Fibroblast of pulmonary artery (primary cell): Measurements from ENCODE around the gene DIRAS2.

Experiments used
- DNase-seq: peaks from one replicate; pipeline ENCODE4 v3.0.0-alpha.2; 2010; ENCODE audit warnings: low read depth
- H3K4me3 ChIP-seq: replicated peaks from 2 replicates; pipeline ENCODE4 v1.5.1; 2011; ENCODE audit warnings: low read depth, mild to moderate bottlenecking, control low read depth, low read length, moderate library complexity
- TF ChIP-seq, protein P1 (sequence below): IDR thresholded peaks from 2 replicates; pipeline ENCODE4 v1.5.1; 2011; ENCODE audit warnings: mild to moderate bottlenecking, control low read depth, low read length, inconsistent platforms; ENCODE audit errors: missing control alignments

The DIRAS2 gene

DNA sequence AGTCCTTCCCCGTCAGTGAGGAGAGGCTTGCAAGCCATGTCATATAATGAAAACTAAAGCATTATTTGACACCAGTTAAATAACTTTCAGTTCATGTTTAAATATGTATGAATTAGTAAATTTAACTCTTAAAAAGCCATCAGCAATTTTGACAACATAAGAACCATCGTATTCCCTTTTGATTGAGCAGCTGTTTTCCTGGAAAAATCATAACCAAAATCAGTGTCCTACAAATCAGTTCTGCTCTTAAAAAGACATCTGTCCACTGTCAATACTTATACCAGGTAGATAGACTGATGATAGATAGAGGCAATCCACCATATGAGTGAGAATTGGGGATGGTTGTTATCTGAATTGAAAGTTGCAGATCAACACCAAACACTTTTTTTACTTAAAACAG is 2.3 kb downstream of the DIRAS2 start:
- TF ChIP-seq, protein P1, sequence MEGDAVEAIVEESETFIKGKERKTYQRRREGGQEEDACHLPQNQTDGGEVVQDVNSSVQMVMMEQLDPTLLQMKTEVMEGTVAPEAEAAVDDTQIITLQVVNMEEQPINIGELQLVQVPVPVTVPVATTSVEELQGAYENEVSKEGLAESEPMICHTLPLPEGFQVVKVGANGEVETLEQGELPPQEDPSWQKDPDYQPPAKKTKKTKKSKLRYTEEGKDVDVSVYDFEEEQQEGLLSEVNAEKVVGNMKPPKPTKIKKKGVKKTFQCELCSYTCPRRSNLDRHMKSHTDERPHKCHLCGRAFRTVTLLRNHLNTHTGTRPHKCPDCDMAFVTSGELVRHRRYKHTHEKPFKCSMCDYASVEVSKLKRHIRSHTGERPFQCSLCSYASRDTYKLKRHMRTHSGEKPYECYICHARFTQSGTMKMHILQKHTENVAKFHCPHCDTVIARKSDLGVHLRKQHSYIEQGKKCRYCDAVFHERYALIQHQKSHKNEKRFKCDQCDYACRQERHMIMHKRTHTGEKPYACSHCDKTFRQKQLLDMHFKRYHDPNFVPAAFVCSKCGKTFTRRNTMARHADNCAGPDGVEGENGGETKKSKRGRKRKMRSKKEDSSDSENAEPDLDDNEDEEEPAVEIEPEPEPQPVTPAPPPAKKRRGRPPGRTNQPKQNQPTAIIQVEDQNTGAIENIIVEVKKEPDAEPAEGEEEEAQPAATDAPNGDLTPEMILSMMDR, result no peak
- H3K4me3 ChIP-seq, result no peak overlapping the region
- DNase-seq, result no peak

DNA sequence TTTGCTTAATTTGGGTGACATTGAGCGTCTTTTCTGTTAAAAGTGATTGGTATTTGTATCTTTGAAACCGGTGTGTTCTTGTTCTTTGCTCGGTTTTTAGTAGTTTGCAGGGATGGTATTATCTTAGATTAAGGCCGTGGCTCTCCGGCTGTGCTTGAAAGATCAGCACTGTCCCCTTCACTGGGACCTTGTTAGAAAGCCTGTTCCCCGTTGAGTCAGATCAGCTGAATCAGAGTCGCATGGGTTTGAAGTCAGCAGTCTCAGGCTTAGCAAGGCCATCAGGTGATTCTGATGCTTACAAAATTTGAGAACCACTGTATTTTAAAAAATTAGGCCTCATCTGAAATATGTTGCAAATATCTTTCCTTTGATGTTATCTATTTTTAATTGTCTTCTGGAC is 5.0 kb downstream of the DIRAS2 start:
- H3K4me3 ChIP-seq, result no peak overlapping the region
- DNase-seq, result no peak
- TF ChIP-seq, protein P1, result no peak

DNA sequence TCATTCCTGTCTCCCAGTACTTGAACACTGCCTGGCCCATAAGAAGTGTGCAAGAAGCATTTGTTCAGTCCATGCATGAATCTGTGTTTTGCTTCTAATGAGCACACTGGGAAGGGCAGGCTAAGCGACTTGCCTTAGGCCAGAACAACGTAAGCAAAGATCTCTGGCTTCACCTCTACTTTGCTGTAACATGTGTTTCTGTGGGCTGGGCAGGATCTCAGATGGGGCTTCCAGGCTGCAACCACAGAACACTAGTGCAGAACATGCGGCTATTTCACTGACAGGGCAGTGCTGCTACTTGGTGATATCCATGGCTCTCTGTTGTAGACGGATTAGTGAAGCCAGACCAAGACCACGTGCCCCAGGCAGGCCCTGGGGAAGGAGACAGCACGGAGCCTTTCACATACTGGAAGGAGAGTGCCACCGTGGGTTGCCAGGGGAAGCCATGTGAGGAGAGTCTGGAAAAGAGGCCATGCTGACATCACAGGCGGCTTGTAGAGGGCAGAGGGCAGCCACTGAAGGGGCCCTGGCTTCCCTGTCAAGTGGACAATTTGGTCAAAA is 9.9 kb downstream of the DIRAS2 start:
- no peak for DNase-seq
- H3K4me3 ChIP-seq, result no peak overlapping the region
- TF ChIP-seq, protein P1, result no peak

DNA sequence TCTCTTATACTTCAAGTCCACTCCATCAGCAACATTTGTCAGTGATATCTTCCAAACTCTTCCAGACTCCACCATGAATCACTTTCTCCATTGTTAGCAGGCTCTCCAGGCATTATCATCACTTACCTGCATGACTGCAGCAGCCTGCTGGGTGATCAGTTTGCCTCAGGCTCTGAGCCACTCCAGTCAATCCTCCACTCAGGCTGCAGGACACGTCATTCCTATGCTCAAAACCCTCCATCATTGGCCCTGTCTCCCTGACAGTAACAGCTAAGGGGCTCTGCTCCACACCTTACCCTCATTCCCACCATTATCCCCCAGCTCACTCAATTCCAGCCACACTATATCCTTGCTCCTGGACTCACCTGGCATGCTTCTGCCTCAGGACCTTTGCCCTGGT is 10.7 kb downstream of the DIRAS2 start:
- no peak for DNase-seq
- H3K4me3 ChIP-seq, result no peak overlapping the region
- TF ChIP-seq, protein P1, result no peak

DNA sequence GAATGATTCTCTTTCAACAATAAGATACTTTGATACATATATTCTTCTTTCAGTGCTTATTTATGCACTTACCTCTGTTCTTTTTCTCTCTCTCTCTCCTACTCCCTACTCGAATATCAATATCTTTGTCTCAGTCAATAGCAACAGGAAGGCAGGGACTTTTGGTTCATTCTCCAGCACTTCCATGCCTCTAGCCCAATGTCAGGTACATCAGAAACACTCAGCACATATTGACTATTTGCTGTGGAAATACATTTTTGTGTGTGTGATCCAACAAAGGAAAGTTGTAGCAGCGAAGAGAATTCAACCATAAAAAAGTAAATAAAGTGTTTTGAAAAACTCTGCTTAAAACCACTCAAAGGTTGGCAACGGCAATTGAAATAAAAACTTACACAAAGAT is 12.6 kb downstream of the DIRAS2 start:
- no peak for DNase-seq
- H3K4me3 ChIP-seq, result no peak overlapping the region
- TF ChIP-seq, protein P1, result no peak

DNA sequence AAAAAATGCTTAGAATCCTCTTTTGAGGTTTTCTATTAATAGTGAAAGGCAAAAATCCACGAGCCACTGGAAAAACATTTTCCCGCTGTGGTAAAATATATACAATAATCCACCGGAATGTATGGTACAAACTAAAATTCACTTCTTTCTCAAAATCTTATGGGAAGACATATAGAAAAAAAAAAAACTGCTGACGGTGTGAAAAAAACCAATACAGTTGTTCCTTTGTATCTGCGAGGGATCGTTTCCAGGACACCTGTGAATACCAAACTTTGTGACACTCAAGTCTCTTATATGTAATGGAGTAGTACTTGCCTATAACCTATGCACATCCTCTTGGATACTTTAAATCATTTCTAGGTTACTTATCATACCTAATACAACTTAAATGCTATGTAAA is 13.3 kb downstream of the DIRAS2 start:
- TF ChIP-seq, protein P1, result no peak
- no peak overlapping the region for H3K4me3 ChIP-seq
- no peak for DNase-seq

DNA sequence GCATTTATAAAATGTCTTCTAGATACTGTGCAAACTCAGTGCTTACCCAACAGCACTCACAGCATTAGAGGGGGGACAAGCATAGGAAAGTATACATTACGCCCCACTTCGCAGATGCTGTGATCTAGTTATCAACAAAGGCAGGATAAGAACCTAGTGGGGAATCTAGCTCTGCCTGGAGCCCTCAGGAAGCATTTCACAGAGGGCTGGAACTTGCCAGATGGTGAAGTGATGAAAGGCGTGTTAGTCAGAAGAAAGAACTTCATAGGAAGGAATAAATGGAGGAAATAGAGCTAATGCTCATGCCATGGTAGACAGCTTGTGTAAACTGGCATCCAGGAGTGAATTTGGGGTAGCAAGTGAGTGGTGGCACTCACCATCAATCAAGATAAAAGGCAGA is 25.8 kb downstream of the DIRAS2 start:
- no peak for DNase-seq
- TF ChIP-seq, protein P1, result no peak
- H3K4me3 ChIP-seq, result no peak overlapping the region
